G401 (cell line): Measurements from ENCODE around the gene SCAMP2. TPM values are rescaled to one million over a fixed set of nuclear protein-coding genes. Genes with fewer than 3 reads are reported as not detected.
A peak's percentile ranks its signal among the peaks of the same experiment; 100 is the strongest.

ENCODE experiments used
- DNase-seq: peaks from one replicate; pipeline ENCODE4 v3.0.0-alpha.2; 2015; ENCODE audit warnings: low spot score
- in situ Hi-C: cut with HindIII; loops from 2 replicates; pipeline ENCODE4 v1.10.0; 2016; ENCODE audit warnings: low sequenced_read_pairs, mixed read lengths
- total RNA-seq: library from RNA; depleted of rRNA; stranded (reverse); fragments of >200 nt; shearing (Covaris generic); gene quantifications from 2 replicates; pipeline ENCODE4 v1.2.3, GENCODE V29; 2014

SCAMP2 gene
- total RNA-seq, 1 experiment from 2014 or later, result 13.2 TPM

DNA sequence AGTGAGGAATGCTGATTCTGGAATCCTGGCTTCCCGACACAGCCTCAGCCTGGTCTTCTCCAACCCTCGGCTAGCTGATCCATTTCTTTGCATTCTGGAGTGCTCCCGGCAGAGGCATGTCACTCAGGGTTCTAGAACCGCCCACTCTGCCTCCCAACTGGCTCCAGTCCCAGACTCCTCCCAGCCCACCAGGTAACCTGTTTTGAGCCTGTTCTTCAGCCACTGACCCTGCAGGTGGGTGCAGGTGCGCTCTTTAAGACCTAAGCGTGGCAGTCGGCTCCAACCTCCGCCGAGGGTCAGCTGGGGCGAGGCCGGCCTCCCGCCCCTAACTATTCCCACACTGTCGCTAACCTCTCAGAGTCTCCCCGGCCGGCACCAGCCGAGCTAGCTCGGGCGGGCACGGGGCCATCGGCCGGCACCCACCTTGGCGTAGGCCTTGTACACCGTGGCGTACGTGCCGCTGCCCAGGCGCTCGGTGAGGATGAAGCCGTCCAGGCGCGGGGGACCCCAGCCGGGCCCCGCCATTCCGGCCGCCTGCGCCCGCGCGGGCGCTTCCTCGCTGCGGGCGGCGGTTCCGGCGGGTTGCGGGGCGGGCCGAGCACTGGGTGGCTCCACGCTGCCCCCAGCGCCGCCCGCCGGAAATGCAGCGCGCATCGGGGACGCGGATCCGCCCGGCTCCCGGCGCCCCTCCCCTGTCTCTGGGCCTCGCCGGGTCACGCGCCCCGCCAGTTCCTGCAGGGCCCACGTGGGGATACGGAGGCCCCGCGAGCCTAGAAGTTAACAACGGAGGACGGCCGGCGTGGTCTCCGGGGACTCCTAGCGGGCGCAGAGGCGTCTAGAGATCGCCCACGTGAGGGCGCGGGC is 30.4 kb downstream of the SCAMP2 start, which contains the start of gene ULK3:
Gene ULK3, minus strand, starts transcription at position 576 of the 864 bp plus-strand sequence. Its CDS starts 51 bp downstream, at position 525.
- in situ Hi-C loops, result loop anchor here (5.0 kb wide), 1 partner anchor 76 kb away; no protein-coding TSS in a partner anchor
- DNase-seq, result peak; percentile 91

DNA sequence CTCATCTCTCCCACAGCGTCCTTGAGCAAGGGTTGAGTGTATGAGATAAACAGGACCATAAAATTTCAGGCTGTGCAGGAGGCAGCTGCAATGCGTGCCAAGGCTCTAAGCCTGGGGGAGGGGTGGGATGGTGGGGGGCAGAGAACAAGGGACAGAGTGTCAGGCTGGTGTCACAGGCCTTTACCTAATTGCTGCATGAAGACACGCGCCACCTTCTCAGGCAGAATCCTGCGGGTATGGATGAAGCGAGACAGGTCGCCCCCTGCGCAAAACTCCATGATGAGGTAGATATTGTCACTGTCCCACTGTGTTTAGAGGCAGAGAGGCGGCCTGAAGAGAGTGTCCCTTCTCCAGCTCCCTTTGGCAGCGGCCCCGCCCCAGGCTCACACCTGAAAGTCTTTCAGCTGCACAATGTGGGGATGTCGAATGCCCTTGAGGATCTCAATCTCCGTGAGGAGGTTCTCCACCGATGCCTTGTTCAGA is 31.2 kb downstream of the SCAMP2 start:
- DNase-seq, result peak; percentile 37

DNA sequence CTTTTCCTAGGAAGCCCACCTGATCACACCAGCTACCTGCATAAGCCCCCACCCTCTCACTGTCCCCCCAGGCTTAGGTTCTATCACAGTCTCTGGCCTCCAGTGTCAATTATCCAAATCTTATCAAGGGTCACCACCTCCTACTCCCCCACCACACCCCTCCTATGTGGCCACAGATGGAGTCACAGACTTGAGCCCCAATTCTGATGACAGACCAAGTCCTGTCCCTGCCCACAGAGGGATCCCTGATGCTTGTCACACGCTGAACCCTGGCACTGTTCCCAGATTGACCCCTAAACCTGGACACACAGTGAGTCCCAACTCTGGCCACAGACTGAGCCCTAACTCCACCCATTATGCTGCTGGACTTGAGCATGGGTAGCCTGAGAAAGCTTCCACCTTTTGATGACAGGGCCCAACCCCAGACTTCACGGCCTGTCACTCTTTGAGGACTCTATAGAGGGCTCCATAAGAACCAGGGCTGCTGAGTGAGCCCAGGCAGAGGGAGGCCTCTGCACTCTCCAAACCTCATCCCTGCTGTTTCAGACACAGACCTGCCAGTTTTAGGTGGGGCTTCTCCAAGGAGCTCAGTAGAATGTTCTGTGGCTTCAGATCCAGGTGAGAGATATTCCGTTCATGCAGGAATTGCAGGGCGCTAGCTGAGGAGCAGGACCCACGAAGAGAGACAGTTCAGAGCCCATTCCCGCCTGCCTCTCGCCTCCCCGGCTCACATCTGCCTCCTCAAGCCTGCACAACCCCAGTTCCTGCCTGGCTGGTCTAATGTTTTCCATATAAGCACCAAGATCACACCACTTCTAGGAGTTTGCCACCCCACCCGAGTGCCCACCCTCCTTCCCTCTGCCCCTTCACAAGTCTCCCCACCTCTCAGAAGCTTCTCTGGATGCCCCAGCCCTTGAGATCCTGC is 32.1 kb downstream of the SCAMP2 start:
- DNase-seq, result no peak
- in situ Hi-C loops, result loop anchor here (5.0 kb wide), 1 partner anchor 74 kb away; no protein-coding TSS in a partner anchor

More for the DNA sequence above, 31.2 kb downstream of the SCAMP2 start:
- in situ Hi-C loops, result loop anchor here (5.0 kb wide), 1 partner anchor 75 kb away; no protein-coding TSS in a partner anchor

DNA sequence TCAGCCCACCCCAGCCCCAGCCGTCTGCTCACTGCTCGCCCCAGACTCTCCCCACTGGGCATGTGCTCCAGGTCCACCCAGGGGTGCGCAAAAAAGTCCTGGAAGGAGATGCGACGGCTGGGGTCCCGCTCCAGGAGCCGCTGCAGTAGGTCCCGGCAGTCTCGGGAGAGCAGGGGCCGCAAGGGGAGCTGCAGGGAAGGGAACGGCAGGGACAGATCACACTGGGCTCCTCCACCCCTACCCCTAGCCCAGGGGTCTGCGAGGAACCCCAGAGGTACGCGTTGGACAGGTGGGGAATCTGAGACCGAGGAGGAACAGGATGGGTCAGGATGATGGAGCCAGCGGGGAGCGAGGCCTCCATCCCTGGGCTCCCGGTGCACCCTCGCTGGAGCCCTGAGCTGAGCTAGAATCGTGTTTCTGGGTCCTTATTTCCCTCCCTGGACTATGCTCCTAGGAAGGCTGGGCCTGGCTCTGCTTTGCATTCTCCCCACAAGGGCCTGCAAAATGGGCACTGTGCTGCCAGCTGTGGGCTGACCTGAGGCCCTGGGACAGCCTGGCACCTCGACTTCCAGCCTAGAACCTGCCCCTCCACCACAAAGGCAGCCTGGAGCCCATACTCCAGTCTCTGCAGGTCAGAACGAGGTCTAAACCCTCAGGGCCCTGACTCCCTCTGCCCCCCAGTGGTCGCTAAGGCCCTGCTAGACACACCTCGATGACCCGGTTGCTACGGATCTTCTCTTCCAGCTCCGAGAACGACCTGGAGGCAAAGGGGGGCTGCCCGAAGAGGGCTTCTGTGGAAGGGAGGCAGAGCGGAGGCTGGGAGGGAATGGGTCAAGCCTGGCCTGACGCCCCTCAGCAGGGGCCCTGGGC is 33.4 kb downstream of the SCAMP2 start:
- DNase-seq, result peak; percentile 43
- in situ Hi-C loops, result loop anchor here (5.0 kb wide), 1 partner anchor 72 kb away; no protein-coding TSS in a partner anchor

DNA sequence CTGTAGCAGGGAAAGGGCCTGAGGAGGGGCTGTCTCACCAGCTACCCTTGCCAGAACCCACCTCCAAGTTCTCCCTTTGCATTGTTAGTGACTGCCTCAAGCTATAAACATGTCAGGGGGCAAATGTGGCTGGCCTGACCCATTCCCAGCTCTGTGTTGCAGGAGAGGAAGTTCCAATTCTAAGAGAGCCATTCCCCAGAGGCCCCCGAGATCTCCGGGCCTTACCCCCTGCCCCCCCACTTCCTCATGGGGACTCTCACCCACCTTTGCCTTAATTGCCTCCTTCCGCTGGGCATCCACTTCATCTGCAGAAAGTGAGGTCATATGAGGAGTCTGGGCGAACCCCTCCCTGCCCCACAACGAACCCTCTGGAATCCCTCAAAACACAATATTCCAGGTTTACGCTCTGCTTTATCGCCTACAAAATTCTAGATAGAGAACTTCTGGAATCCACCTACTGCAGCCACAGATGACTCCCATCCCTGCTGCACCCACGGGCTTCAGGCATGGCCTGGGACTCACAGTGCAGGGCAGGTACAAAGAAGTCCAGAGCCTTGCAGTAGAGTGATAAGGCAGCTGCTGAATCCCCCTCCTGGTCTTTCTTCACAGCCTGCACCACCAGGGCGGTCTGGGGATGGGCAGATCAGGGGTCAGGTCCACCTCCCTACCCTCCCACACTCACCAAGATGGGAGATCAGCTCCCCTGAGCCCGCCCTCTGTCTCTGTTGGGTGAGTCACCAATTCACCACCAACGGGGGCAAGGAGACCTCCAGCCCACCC is 34.2 kb downstream of the SCAMP2 start:
- in situ Hi-C loops, result no loop called here
- no peak for DNase-seq

DNA sequence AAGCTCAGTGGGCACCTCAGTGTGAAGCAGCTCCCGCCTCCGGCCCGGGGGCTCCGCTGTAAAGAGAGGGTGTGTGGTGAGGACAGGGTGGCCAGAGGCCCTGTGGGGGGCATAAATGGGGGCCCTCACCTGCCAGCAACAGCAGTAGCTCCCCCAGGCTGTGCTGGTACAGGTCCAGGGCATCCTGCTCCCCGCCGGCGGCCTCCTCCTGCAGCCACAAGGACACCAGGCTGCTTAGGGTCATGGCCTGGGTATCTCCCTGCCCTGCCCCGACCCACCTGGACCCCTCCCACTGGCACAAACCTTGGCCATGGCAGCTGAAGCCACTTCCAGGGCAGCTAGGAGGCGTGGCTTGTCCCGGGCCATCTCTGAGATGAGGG is 35.0 kb downstream of the SCAMP2 start:
- DNase-seq, result no peak

DNA sequence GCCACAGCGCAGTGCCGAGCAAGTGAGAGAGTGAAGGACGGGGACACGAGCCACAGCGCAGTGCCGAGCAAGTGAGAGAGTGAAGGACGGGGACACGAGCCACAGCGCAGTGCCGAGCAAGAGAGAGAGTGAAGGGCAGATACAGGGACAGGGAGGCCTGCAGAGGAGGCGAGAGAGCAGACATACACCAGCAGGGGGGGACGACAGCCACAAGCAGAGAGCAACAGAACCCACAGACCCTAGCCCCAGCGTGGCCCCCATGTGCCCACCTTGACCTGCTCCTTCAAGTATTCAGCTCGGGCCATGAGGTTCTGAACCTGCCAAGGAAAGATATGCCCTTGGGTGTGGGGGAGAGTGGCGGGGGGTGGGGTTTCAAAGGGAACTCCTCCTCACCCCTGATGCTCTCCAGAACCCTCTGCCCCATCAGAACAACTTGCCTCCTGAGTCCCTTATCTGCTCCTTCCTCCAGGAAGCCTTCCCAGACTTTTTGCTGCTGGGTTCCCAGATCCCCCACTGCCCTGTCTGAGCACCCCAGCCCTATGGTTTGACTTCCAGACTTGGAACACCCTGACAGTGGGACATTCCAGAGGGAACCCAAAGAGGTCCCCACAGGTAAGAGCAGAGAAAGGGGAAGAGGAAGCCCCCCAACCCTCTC is 35.6 kb downstream of the SCAMP2 start:
- in situ Hi-C loops, result no loop called here
- DNase-seq, result no peak

More for the DNA sequence above, 35.0 kb downstream of the SCAMP2 start:
- in situ Hi-C loops, result no loop called here

DNA sequence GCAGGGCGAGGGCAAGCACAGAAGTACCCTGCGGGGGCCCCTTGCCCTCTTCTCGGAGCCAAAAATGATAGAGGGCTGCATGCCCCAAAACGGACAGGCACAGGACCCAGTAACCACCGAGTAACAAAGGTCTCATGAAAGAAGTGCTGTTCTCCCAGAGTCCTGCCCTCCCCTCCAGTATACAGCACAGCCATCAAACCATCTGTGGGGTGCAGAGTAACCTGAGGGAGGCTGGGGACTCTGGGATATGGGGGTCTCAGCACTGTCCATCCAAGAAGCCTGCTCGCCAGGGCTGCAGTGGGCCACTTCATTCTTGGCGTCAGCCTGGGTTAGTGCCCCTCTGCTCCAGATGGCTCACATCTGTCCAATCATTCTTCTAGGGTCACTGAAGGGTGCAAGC is 36.3 kb downstream of the SCAMP2 start:
- in situ Hi-C loops, result no loop called here
- no peak for DNase-seq

DNA sequence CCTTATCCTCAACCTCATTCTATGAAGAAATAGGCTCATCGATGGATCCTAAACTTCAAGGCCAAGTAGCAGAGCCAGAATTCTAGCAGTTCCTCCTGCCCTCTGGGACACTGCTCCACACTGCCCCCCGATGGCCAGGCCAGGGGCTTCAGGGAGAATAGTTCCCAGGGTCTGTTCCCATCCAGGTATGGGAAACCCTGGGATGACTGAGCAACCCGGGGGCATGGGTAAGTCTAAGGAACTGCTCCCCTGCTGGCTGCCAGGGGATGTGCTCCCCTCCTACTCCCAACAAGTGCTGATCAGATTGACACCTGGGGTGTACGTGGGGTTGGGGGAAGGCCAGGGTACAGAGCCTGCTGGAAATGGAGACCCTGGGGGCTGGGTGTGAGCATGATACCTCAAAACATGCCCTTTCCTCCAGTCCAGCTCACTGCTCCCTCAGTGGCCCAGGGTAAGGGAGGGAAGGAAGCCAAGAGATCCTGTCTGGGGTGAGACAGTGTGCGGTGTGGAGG is 37.8 kb downstream of the SCAMP2 start:
- DNase-seq, result peak; percentile 67
- in situ Hi-C loops, result no loop called here

DNA sequence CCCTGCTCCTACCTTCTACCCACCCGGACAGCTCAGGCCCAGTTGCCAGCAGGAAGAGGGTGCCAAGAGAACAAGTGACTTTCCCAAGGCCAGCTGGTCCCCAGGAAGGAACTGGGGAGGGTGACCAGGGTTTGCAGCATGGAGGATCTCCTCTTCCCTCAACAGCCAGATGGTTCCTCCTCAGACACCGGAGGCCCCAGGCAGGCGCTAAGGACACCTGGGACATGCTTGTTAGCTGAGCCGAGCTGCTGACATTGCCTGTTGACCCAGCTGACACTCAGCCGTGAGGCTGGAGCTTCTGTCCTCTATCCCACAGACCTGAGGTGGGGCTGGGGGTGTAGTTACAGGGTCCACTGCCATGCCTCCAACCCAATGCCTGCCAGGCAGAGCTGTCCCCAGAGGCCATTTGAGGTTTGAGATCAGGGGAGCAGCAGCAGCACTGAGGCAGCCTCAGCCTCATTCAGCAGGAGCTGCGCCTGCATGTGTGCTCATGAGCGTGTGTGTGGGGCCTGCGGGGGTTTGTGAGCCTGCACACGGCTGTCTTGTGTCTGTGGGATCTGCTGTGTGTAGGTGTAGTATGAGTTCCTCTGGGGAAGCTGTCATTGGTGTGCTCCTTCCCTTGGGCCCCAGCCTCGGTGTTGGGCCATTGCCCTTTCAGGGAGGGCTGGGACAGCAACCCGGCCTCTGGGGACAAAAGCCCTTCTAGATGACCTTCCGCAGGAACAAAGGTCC is 39.6 kb downstream of the SCAMP2 start:
- in situ Hi-C loops, result no loop called here
- peak; percentile 57 for DNase-seq

DNA sequence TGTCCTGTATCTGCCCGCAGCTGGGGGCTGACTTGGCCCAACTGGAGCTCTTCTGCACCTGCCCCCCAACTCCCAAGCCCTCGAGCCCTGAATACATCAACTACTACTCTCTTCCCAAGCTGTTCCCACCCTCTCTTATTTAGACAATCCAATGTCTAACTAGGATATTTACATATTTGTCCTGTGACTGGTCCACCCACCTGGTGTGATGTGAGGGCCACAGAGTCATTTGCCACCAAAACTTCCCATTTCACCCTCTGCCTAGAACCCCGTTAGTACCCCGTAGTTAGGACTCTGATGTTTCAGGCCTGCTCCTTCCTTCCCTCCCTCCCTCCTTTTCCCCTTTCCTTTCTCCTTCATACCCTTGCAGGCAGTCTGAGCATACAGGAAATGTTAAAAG is 40.3 kb downstream of the SCAMP2 start:
- DNase-seq, result no peak
- in situ Hi-C loops, result no loop called here

DNA sequence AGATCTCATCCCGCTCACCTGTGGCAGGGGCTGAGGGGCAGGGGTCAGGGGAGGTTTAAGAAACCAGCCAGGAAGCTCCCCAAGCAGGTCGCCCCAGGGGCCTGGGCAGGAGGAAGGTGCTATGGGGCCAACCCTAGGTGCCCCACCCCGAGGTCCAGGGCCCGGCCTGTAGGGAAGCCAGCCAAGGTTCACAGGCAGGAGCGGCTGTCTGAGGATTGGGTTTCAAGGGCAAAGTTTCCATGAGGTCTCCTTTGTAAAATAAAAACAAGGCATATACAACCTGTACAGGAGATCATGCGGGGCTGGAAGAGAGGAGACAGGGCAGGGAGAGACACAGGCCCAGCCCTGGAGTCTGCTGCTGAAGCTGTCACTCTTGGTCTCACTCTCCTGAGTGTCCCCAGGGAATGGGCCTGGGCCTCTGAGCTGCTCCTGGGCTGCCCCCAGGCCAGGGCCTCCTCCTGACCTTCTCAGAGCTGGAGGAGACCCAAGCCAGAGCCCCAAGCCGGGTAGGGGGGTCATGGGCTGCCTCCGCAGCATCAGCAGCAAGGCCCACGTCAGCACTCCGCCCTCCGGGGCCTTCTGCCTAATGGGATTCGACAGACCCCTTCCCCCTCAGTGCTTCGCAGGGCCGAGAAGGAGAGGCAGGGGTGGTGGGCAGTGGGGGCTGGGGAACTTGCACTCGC is 41.2 kb downstream of the SCAMP2 start:
- in situ Hi-C loops, result no loop called here

DNA sequence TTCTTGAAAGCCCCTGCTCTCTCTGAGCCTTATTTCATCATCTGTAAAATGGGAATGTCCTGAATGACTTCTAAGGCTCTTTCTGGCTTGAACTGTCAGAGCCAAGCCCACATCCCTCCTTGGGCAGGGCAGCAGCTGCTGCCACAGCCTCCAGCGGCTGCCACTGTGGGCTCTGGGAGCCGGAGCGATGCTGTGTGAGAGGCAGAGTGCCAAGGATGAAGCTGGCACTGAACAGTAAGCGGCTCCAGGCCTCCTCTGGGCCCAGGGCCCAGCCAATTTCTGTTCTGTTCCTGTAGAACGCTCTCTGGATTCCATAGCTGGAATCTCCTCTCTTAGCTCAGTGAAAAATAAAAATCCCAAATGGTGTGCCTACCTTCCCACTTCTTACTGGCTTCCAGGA is 42.3 kb downstream of the SCAMP2 start:
- in situ Hi-C loops, result no loop called here
- peak; percentile 87 for DNase-seq

More for the DNA sequence above, 41.2 kb downstream of the SCAMP2 start:
- no peak for DNase-seq

DNA sequence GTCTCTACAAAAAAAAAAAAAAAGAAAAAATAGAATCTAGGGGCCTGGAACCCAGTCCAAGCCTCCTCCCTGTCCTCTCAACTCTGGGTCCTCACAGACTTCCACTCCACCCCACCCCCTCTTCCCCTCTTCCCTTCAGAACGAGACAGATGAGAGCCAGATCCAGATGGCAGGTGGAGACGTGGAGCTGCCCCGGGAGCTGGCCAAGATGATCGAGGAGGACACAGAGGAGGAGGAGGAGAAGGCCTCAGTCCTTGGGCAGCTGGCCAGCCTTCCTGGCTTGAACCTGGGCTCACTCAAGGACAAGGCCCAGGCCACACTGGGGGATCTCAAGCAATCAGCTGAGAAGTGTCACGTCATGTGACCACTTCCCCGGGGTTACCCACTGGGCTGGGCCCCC is 43.2 kb downstream of the SCAMP2 start:
- in situ Hi-C loops, result no loop called here
- peak; percentile 27 for DNase-seq

DNA sequence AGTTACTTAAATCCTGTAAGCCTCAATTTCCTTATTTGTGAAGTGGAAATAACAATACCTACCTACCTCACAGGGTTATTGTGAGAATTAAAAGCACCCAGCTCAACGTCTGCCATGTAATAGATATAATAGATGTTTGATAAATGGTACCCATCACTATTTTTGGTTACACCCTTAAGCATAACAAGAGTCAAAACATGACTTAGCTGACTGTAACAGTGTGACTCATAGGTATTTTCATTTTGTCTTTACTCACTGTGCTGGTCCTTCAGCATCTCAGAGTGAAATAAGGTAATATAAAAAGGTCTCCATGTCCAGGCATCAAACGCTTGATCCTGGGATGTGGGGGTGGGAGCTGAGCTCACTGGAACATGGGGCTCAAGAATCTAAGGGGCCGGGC is 43.7 kb downstream of the SCAMP2 start:
- no peak for DNase-seq
- in situ Hi-C loops, result no loop called here

DNA sequence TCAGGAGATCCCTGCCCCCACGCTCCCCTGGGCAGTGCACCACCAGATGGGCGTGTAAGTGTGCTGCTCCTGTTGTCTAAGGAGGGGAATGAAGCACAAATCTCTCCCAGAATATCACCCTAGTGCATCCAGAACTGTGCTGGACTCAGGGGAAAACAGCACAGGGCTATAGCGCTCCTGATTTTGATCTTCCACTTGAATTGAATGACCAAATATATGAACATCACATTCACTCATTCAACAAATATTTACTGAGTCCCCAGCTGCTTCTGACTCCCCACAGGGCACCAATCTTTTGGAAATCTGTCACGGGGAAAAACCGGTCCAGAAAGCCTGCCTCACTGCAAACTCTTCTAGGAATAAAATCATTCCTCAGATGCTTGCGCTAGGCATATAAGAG is 44.3 kb downstream of the SCAMP2 start:
- in situ Hi-C loops, result no loop called here

More for the DNA sequence above, 44.3 kb downstream of the SCAMP2 start:
- DNase-seq, result peak; percentile 56
